ENCODE measurements around the gene PDE4B. TPM values are rescaled to one million over a fixed set of nuclear protein-coding genes. Genes with fewer than 3 reads are reported as not detected.

Gene PDE4B
- total and polyA plus RNA-seq, 9 of the 15 experiments (the other 6 are each of a cell fraction or from before 2014, with no cell fraction given) = 0.09 TPM; not detected in 8

DNA sequence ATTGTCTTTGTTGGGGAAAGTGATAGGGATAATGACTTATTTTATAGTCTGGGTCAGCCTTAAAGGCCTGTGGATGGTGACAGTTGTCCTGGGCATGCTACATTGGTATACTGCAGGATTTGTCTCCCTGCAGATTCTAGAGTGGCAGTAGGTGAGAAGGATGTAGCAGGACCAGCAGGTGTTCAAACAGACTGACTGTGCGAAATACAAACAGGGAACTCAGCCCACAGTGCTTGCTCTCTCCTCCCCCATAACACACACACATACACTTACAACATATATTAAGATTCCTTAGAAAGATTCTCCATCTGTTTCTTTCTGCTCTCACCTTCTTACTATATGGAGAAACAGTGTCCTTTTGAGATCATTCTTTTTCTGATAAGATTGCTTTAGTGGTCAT is 6.9 kb downstream of the PDE4B start:
- Histone ChIP-seq H3K4me1 (replicated peaks in 1 of 2; ENCODE audit: control insufficient read depth in 2 of 2, insufficient read depth in 2 of 2, low read length in 2 of 2) (no peaks in the 10 kb centered on the region), H3K27me3 (ENCODE audit: control insufficient read depth in 2 of 2, insufficient read depth in 2 of 2, low read length in 2 of 2) (peaks cover 0 to 6% of the 10 kb centered on the region in 2 experiments; a peak in 1 of 5 replicates), H3K9ac (ENCODE audit: insufficient read depth in 1 of 2, low read depth in 2 of 2, low read length in 2 of 2) (no peak overlapping the region), H4K20me1 (replicated peaks; ENCODE audit: control insufficient read depth, insufficient read depth, low read length) (no peaks in the 10 kb centered on the region), H3K79me2 (ENCODE audit: control insufficient read depth, insufficient read depth, low read length) (no peaks in the 10 kb centered on the region), H3K4me2 (ENCODE audit: insufficient read depth, low read length) (no peak overlapping the region), H3K9me3 (replicated peaks; ENCODE audit: control insufficient read depth, insufficient read depth, low read depth, low read length) (no peaks in the 10 kb centered on the region), H3K27ac (ENCODE audit: extremely low read depth, low read depth, low read length) (no peak overlapping the region), H3K9me1 (ENCODE audit: control insufficient read depth, insufficient read depth, low read length) (no peaks in the 10 kb centered on the region), H2AFZ (ENCODE audit: low read depth, low read length) (no peak overlapping the region), H3K4me3 (no peak overlapping the region), H3K36me3 (ENCODE audit: control insufficient read depth, insufficient read depth, low read length) (no peaks in the 10 kb centered on the region)
- TF ChIP-seq ZBTB17 (CRISPR knock-in tag; IDR thresholded peaks at IDR 0.05) (no peak), ZNF830 (CRISPR knock-in tag; IDR thresholded peaks at IDR 0.05) (no peak), IRF2 (CRISPR knock-in tag; IDR thresholded peaks at IDR 0.05) (no peak), ATF7 (IDR thresholded peaks at IDR 0.05) (no peak), YBX1 (IDR thresholded peaks at IDR 0.05) (no peak), ZNF584 (CRISPR knock-in tag; IDR thresholded peaks at IDR 0.05; ENCODE audit: low read depth) (no peak), ZNF41 (CRISPR knock-in tag; conservative IDR thresholded peaks at IDR 0.05) (no peak), ELF2 (CRISPR knock-in tag; IDR thresholded peaks at IDR 0.05) (no peak), SMARCB1 (IDR thresholded peaks at IDR 0.05; ENCODE audit: insufficient read length, low read depth) (no peak), ETV6 (IDR thresholded peaks at IDR 0.05; ENCODE audit: borderline replicate concordance in 1 of 2, low read depth in 2 of 2, low read length in 1 of 2) (no peak), ETV6 (CRISPR knock-in tag; IDR thresholded peaks at IDR 0.05; ENCODE audit: borderline replicate concordance) (no peak), POLR2H (tag; IDR thresholded peaks at IDR 0.05; ENCODE audit: low read depth) (no peak)
- TF ChIP-seq, protein P1, sequence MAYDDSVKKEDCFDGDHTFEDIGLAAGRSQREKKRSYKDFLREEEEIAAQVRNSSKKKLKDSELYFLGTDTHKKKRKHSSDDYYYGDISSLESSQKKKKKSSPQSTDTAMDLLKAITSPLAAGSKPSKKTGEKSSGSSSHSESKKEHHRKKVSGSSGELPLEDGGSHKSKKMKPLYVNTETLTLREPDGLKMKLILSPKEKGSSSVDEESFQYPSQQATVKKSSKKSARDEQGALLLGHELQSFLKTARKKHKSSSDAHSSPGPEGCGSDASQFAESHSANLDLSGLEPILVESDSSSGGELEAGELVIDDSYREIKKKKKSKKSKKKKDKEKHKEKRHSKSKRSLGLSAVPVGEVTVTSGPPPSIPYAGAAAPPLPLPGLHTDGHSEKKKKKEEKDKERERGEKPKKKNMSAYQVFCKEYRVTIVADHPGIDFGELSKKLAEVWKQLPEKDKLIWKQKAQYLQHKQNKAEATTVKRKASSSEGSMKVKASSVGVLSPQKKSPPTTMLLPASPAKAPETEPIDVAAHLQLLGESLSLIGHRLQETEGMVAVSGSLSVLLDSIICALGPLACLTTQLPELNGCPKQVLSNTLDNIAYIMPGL (CRISPR knock-in tag; IDR thresholded peaks at IDR 0.05) = no peak
- TF ChIP-seq, protein P2, sequence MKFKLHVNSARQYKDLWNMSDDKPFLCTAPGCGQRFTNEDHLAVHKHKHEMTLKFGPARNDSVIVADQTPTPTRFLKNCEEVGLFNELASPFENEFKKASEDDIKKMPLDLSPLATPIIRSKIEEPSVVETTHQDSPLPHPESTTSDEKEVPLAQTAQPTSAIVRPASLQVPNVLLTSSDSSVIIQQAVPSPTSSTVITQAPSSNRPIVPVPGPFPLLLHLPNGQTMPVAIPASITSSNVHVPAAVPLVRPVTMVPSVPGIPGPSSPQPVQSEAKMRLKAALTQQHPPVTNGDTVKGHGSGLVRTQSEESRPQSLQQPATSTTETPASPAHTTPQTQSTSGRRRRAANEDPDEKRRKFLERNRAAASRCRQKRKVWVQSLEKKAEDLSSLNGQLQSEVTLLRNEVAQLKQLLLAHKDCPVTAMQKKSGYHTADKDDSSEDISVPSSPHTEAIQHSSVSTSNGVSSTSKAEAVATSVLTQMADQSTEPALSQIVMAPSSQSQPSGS (CRISPR knock-in tag; IDR thresholded peaks at IDR 0.05) = no peak
- FAIRE-seq (no peak), DNase-seq (ENCODE audit: extremely low read depth in 1 of 4, low spot score in 3 of 4) (no peak), ATAC-seq (no peak)
- no TSS peak for BruUV-seq (replicated peaks)
- POLR2A ChIA-PET = no interaction called here
- 17% methylated on average over 1 of the region's 1 CpG for WGBS (ENCODE audit: insufficient coverage, low coverage, missing lambda C conversion rate)
- CTCF ChIA-PET (ENCODE audit: low intra/inter-chr PET ratio) = interaction anchor here (0.5 kb wide), 1 partner anchor 14 kb away, joined by 3 read pairs; no protein-coding TSS in a partner anchor
- intact Hi-C loops (cut with micrococcal nuclease) (no loop called here), in situ Hi-C loops (cut with MboI) (no loop called here)
